HepG2 (cell line): ENCODE results near the gene ADAMTS16. TPM values are rescaled to one million over a fixed set of nuclear protein-coding genes. Genes with fewer than 3 reads are reported as not detected.

Experiments
- ARHGAP35 ChIP-seq: sonication (generic); formaldehyde crosslinking; IDR thresholded peaks from 2 replicates; pipeline ENCODE4 v1.9.0; 2022; ENCODE audit warnings: mild to moderate bottlenecking, inconsistent platforms, moderate library complexity, missing genetic modification reagents, borderline replicate concordance
- BCLAF1 ChIP-seq: fragments of 450-650 bp; IDR thresholded peaks from 2 replicates; pipeline ENCODE4 v1.6.1; 2017; ENCODE audit warnings: mild to moderate bottlenecking
- CCDC6 ChIP-seq: sonication (generic); formaldehyde crosslinking; IDR thresholded peaks from 2 replicates; pipeline ENCODE4 v1.8.1; 2022; ENCODE audit warnings: mild to moderate bottlenecking, missing genetic modification reagents, moderate library complexity
- CHD4 ChIP-seq: fragments of 200-600 bp; sonication (generic); IDR thresholded peaks from 2 replicates; pipeline ENCODE4 v1.7.0; 2017; ENCODE audit warnings: mild to moderate bottlenecking, low read length, borderline replicate concordance
- CREB3 ChIP-seq: sonication (generic); formaldehyde crosslinking; IDR thresholded peaks from 2 replicates; pipeline ENCODE4 v1.5.0; 2020; ENCODE audit warnings: missing genetic modification reagents
- EHMT2 ChIP-seq: fragments of 200-600 bp; sonication (generic); IDR thresholded peaks from 2 replicates; pipeline ENCODE4 v1.7.0; 2017; ENCODE audit warnings: antibody characterized with exemption, low read depth, low read length, borderline replicate concordance
- FOXK1 ChIP-seq: sonication (generic); formaldehyde crosslinking; IDR thresholded peaks from 2 replicates; pipeline ENCODE4 v1.4.0; 2020; ENCODE audit warnings: low read depth, missing genetic modification reagents, borderline replicate concordance
- JUN ChIP-seq: sonication (generic); formaldehyde crosslinking; IDR thresholded peaks from 2 replicates; pipeline ENCODE4 v1.4.0; 2020; ENCODE audit warnings: mild to moderate bottlenecking, missing genetic modification reagents
- JUND ChIP-seq: sonication (generic); formaldehyde crosslinking; IDR thresholded peaks from 2 replicates; pipeline ENCODE4 v1.8.0; 2022; ENCODE audit warnings: mild to moderate bottlenecking, missing genetic modification reagents
- MEIS2 ChIP-seq: sonication (generic); formaldehyde crosslinking; IDR thresholded peaks from 2 replicates; pipeline ENCODE4 v1.9.0; 2021; ENCODE audit warnings: mild to moderate bottlenecking, missing genetic modification reagents
- NFKB2 ChIP-seq: sonication (generic); formaldehyde crosslinking; IDR thresholded peaks from 2 replicates; pipeline ENCODE4 v1.4.0; 2020; ENCODE audit warnings: missing genetic modification reagents, borderline replicate concordance
- ONECUT2 ChIP-seq: sonication (generic); formaldehyde crosslinking; IDR thresholded peaks from 2 replicates; pipeline ENCODE4 v1.4.0; 2020; ENCODE audit warnings: missing genetic modification reagents
- SCMH1 ChIP-seq: sonication (generic); formaldehyde crosslinking; IDR thresholded peaks from 2 replicates; pipeline ENCODE4 v1.9.0; 2021; ENCODE audit warnings: missing genetic modification reagents, mild to moderate bottlenecking, borderline replicate concordance
- SNAI1 ChIP-seq: sonication (generic); formaldehyde crosslinking; IDR thresholded peaks from 2 replicates; pipeline ENCODE4 v1.5.0; 2020; ENCODE audit warnings: mild to moderate bottlenecking, missing genetic modification reagents, borderline replicate concordance
- TARDBP ChIP-seq: sonication (generic); formaldehyde crosslinking; IDR thresholded peaks from 2 replicates; pipeline ENCODE4 v1.8.0; 2022; ENCODE audit warnings: mild to moderate bottlenecking, missing genetic modification reagents
- TFAP4 ChIP-seq: sonication (generic); IDR thresholded peaks from 2 replicates; pipeline ENCODE4 v1.6.1; 2016; ENCODE audit warnings: low read depth, borderline replicate concordance
- TRAFD1 ChIP-seq: sonication (generic); formaldehyde crosslinking; IDR thresholded peaks from 2 replicates; pipeline ENCODE4 v1.5.1; 2020; ENCODE audit warnings: missing genetic modification reagents, mild to moderate bottlenecking, borderline replicate concordance
- ZNF225 ChIP-seq: sonication (generic); formaldehyde crosslinking; IDR thresholded peaks from 2 replicates; pipeline ENCODE4 v1.4.0; 2020; ENCODE audit warnings: mild to moderate bottlenecking, missing genetic modification reagents
- polyA plus RNA-seq, 8 experiments: library from polyadenylated mRNA; depleted of rRNA in 3 of 8; stranded (reverse) in 7 of 8; unstranded in 1 of 8; fragments of >200 nt; fragmentation: Illumina TruSeq in 4 of 8; extraction: Trizol in 4 of 8; gene quantifications; 2 replicates each; pipeline versions ENCODE4 v1.2.1 to v1.2.3, GENCODE V29; 2011 to 2016; ENCODE audit warnings: low read depth in 4 of 8, missing spikeins in 1 of 8, mixed read lengths in 1 of 8; ENCODE audit not compliant: insufficient read depth in 1 of 8
- total RNA-seq, 5 experiments: library from RNA; depleted of rRNA; stranded (reverse); fragments of >200 nt; fragmentation: Illumina TruSeq; extraction: Trizol; gene quantifications; 2 replicates each; pipeline ENCODE4 v1.2.3, GENCODE V29; 2016; ENCODE audit warnings: low read depth in 1 of 5
- TF ChIP-seq, protein P1 (sequence below): sonication (generic); formaldehyde crosslinking; IDR thresholded peaks from 2 replicates; pipeline ENCODE4 v1.8.0; 2022; ENCODE audit warnings: mild to moderate bottlenecking, missing genetic modification reagents; ENCODE audit not compliant: insufficient replicate concordance

Gene ADAMTS16
- total and polyA plus RNA-seq, 2 of the 13 experiments (the other 11 are each of a cell fraction or from before 2014, with no cell fraction given) = 0.02 to 0.03 TPM

GRCh38 chr5:5135957-5136676 lies 4.0 kb upstream of the ADAMTS16 start (continued):
- TF ChIP-seq SNAI1 (CRISPR knock-in tag) (no peak), FOXK1 (CRISPR knock-in tag) (peak; percentile 93), BCLAF1 (no peak), SCMH1 (CRISPR knock-in tag) (no peak), ARHGAP35 (CRISPR knock-in tag) (no peak), ZNF225 (no peak), ONECUT2 (CRISPR knock-in tag) (no peak), CREB3 (no peak), NFKB2 (no peak), TARDBP (peak; percentile 40; the same call in 1 of the 2 replicates), JUND (CRISPR knock-in tag) (peak; percentile 86), JUN (CRISPR knock-in tag) (0 out of 2 replicates have a peak, but pooled peaks have one; percentile 72), CHD4 (no peak), TRAFD1 (no peak), MEIS2 (CRISPR knock-in tag) (peak; percentile 42; the same call in 1 of the 2 replicates), TFAP4 (peak; percentile 91), EHMT2 (no peak), CCDC6 (CRISPR knock-in tag) (0 out of 2 replicates have a peak, but pooled peaks have one; percentile 27)
- TF ChIP-seq, protein P1, sequence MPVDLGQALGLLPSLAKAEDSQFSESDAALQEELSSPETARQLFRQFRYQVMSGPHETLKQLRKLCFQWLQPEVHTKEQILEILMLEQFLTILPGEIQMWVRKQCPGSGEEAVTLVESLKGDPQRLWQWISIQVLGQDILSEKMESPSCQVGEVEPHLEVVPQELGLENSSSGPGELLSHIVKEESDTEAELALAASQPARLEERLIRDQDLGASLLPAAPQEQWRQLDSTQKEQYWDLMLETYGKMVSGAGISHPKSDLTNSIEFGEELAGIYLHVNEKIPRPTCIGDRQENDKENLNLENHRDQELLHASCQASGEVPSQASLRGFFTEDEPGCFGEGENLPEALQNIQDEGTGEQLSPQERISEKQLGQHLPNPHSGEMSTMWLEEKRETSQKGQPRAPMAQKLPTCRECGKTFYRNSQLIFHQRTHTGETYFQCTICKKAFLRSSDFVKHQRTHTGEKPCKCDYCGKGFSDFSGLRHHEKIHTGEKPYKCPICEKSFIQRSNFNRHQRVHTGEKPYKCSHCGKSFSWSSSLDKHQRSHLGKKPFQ (CRISPR knock-in tag) = no peak
